ENCODE results near the gene PSMA8. TPM values are rescaled to one million over a fixed set of nuclear protein-coding genes. Genes with fewer than 3 reads are reported as not detected.

PSMA8 gene
- total RNA-seq, 1 donor from 2014 or later: not detected

GRCh38 chr18:26225915-26226228 is 92.2 kb downstream of the PSMA8 start:
- Mint-ChIP-seq H3K27ac (ENCODE audit: unreplicated experiment) (no peak overlapping the region), H3K4me1 (ENCODE audit: low read depth, unreplicated experiment) (peaks cover 5% of the 10 kb centered on the region), H3K27me3 (ENCODE audit: unreplicated experiment) (peaks cover 5% of the 10 kb centered on the region), H3K4me3 (ENCODE audit: unreplicated experiment) (peak overlapping the region; percentile 90), H3K36me3 (ENCODE audit: unreplicated experiment) (no peaks in the 10 kb centered on the region), H3K9me3 (ENCODE audit: unreplicated experiment) (no peaks in the 10 kb centered on the region)
- no peak for DNase-seq
- no peak for TF ChIP-seq CTCF (IDR thresholded peaks at IDR 0.05; ENCODE audit: partially characterized antibody, unreplicated experiment)

GRCh38 chr18:26226229-26227050 is 92.8 kb downstream of the PSMA8 start, which contains the start of gene TAF4B:
TSS of gene TAF4B (plus strand) at chr18:26226445. CDS start at chr18:26226934, 489 bp downstream.
- H3K36me3 Mint-ChIP-seq (ENCODE audit: unreplicated experiment): no peaks in the 10 kb centered on the region
- H3K27me3 Mint-ChIP-seq (ENCODE audit: unreplicated experiment): peaks cover 6% of the 10 kb centered on the region
- H3K4me3 Mint-ChIP-seq (ENCODE audit: unreplicated experiment): peak within 1 kb of the TSS; percentile 91
- no peaks in the 10 kb centered on the region for H3K9me3 Mint-ChIP-seq (ENCODE audit: unreplicated experiment)
- no peak for TF ChIP-seq CTCF (IDR thresholded peaks at IDR 0.05; ENCODE audit: partially characterized antibody, unreplicated experiment)
- peak; percentile 97 for DNase-seq
- H3K27ac Mint-ChIP-seq (ENCODE audit: unreplicated experiment): no peak within 1 kb of the TSS
- H3K4me1 Mint-ChIP-seq (ENCODE audit: low read depth, unreplicated experiment): peaks cover 5% of the 10 kb centered on the region

- Mint-ChIP-seq H3K27ac (ENCODE audit: unreplicated experiment) (no peak overlapping the region), H3K4me3 (ENCODE audit: unreplicated experiment) (peak overlapping the region; percentile 91), H3K4me1 (ENCODE audit: low read depth, unreplicated experiment) (peaks cover 5% of the 10 kb centered on the region), H3K27me3 (ENCODE audit: unreplicated experiment) (peaks cover 7% of the 10 kb centered on the region), H3K9me3 (ENCODE audit: unreplicated experiment) (no peaks in the 10 kb centered on the region), H3K36me3 (ENCODE audit: unreplicated experiment) (no peaks in the 10 kb centered on the region)
- TF ChIP-seq CTCF (IDR thresholded peaks at IDR 0.05; ENCODE audit: partially characterized antibody, unreplicated experiment): no peak
- DNase-seq: no peak
Observed at GRCh38 chr18:26227051-26227670, 93.5 kb downstream of the PSMA8 start.

- Mint-ChIP-seq H3K9me3 (ENCODE audit: unreplicated experiment) (peaks cover 1% of the 10 kb centered on the region), H3K27me3 (ENCODE audit: unreplicated experiment) (peaks cover 7% of the 10 kb centered on the region), H3K4me3 (ENCODE audit: unreplicated experiment) (no peak overlapping the region), H3K27ac (ENCODE audit: unreplicated experiment) (no peak overlapping the region), H3K4me1 (ENCODE audit: low read depth, unreplicated experiment) (peaks cover 5% of the 10 kb centered on the region), H3K36me3 (ENCODE audit: unreplicated experiment) (no peaks in the 10 kb centered on the region)
- no peak for DNase-seq
- TF ChIP-seq CTCF (IDR thresholded peaks at IDR 0.05; ENCODE audit: partially characterized antibody, unreplicated experiment): no peak
Observed at GRCh38 chr18:26228562-26229260, 95.0 kb downstream of the PSMA8 start.

Data from glutamatergic neuron (in vitro differentiated cells).